HG02798 (cell line): ENCODE data around the gene PRM1.

ENCODE experiments used
- ATAC-seq: cut with Tn5 transposase; IDR thresholded peaks from one replicate; pipeline ENCODE4 v1.9.1; 2021; ENCODE audit warnings: mild to moderate bottlenecking; ENCODE audit not compliant: unreplicated experiment, poor library complexity

Gene PRM1

GRCh38 chr16:11255737-11256660 lies 25.1 kb downstream of the PRM1 start, which contains the start of gene SOCS1:
TSS of gene SOCS1 (minus strand) at chr16:11256204. CDS start at chr16:11255478, 726 bp downstream.
- peak; percentile 63 for ATAC-seq

- peak; percentile 1 for ATAC-seq
Observed at GRCh38 chr16:11254913-11255736, 26.0 kb downstream of the PRM1 start.

GRCh38 chr16:11253995-11254912 lies 26.9 kb downstream of the PRM1 start:
- ATAC-seq, result no peak

DNA sequence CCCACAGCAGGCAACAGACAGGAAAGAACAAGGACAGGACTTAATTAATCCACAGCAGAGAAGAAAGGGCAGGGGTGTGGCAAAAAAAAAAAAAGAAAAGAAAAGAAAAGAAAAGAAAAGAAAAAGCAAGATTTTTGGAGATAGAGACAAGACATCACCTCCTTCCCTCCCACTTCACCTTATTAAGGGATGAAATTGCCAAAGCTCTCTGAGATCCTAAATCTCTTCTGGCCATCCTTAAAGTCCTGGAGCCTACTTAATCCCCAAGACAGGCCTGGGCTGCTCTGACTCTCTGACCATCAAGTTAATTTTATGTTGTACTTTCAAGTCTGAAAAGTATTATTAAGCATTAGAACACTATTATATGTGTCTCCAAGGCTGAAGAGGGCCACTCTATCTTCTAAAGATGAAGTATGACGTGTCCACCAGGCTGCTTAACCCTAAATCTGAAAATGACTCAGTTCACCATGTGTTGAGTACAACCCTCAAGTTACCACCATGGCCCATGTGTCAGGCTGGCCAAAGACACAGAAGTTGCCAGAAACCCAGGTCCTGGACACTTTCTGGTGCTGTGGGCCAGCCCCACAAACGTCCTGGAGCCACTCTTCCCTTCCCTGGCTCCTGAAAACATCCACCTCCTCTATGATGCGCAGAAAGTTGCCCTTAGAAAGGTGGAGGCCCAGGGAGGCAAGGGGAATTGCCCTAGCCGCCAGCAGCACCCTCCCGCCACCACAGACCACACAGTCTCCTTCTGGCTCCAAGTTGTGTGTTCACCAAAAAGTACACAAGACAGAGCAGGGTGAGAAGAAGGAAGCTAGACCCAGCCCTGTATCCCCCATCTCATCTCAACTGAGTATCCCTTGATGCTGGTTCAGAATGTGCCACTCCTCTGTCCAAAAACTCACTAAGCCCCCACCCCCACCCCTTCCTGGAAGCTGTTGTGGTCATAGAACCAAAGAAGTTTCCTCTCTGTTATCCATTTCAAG lies 27.8 kb downstream of the PRM1 start:
- no peak for ATAC-seq

DNA sequence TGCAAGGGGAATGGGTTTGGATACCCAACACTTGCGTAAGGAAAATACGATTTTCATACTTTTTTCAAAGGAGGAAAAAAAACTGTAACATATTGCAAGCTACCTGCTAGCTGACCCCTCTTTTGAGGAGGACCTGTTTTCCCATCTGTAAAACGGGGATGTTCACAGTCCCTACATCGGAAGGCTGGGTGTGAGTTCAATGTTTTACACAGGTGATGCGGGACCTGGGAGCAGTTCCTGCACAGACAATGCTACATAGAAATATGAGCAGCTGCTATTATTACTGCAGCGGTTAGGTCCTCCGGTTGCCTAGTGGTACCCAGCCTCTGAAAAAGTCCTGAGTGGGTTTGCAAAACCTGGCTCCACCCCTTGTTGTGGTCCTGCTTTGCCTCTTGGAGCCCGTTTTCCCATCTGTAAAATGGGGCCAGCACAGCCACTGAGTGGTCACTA lies 28.6 kb downstream of the PRM1 start:
- ATAC-seq, result no peak

DNA sequence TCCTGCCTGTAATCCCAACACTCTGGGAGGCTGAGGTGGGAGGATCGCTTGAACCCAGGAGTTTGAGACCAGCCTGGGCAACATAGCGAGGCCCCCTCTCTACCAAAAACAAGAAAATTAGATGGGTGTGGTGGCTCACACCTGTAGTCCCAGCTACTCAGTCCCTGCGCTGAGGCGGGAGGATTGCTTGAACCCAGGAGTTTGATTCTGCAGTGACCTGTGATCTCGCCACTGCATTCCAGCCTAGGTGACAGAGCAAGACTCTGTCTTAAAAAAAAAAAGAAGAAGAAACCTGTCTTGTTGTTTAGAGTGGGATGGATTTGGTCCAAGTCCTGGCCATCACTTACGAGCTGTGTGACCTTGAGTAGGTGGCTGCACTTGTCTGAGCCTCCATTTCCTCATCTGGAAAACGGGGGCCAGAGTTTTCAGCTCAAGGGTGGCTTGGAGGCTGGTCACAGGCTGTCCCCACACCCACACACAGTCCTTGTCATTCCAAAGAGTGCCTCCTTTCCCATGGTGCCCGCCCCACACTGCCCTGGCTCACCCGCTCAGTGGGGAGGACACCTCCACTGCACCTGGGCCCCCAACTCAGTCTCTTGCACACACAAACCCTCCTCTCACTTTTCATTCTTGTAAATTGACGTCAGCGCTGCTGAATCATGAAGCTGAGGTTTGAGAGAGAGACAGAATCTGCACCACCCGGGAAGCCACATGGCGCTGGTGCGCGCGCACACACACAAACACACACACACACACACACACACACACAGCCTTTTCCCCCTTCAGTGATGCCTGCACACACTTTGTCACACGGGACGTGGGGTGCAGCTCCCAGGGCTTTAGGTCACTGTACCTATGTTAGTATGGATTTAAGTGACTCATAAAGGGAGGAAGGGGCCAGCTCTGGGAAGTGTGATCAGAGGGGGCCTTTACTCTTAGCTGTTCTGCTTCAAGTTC lies 29.3 kb downstream of the PRM1 start:
- ATAC-seq, result no peak

DNA sequence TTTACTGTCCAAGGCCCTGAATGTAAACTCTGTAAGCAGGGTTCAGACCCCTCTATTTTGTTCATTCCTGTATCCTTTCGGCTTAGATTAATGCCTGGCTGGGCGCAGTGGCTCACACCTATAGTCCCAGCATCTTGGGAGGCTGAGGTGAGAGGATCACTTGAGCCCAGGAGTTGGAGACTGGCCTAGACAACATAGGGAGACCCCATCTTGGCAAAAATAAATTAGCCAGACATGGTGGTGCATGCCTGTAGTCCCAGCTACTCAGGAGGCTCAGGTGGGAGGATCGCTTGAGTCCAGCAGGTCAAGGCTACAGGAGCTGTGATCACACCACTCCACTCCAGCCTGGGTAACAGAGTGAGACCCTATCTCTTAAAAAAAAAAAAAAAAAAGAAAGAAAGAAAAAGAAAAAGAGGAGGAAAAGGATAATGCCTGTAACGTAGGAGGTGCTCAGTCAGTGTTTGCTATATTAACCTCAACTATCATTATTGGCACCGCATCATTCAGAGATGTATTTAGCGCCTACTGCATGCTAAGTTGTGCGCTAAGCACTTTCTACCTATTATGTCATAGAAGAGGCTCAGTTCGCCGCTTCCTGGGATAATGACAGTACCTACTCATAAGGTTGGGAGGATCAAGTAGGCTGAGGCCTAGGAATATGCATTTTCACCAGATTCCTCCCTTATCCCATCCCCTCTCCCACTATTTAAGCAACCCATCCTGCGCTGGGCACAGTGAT lies 30.2 kb downstream of the PRM1 start:
- ATAC-seq, result no peak

- ATAC-seq, result no peak
Observed at GRCh38 chr16:11250091-11250785, 30.9 kb downstream of the PRM1 start.

GRCh38 chr16:11249233-11250061 lies 31.7 kb downstream of the PRM1 start:
- no peak for ATAC-seq

- no peak for ATAC-seq
Observed at GRCh38 chr16:11248133-11248532, 33.0 kb downstream of the PRM1 start.

DNA sequence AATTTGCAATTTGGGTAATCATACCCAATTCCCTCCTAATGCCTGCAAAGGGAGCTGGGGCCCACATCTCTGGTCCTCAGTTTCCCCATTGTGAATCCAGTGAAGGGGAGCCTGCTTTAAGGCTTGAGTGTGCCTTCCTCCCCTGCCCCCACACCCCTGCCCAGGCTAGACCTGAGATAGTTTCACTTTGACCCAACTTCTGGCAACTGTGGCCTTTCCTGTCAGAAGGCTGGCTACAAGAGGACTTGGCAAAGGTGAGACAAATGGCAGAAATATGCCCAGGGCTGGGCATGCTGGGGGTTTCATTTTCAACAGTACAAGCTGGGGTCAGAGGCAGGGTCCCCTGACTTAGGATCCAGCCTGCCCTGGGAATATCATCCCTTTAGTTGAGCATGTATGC lies 35.1 kb downstream of the PRM1 start:
- ATAC-seq, result no peak

- no peak for ATAC-seq
Observed at GRCh38 chr16:11245222-11245737, 35.9 kb downstream of the PRM1 start.

DNA sequence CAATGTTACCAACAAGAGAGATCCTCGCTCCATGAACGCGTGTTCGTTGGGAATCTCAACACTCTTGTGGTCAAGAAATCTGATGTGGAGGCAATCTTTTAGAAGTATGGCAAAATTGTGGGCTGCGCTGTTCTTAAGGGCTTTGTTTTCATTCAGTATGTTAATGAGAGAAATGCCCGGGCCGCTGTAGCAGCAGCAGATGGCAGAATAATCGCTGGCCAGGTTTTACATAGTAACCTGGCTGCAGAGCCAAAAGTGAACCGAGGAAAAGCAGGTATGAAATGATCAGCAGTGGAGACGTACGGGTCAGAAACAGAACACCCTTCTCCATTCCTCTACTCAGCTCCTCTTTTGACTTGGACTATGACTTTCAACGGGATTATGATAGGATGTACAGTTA lies 38.5 kb downstream of the PRM1 start:
- no peak for ATAC-seq

DNA sequence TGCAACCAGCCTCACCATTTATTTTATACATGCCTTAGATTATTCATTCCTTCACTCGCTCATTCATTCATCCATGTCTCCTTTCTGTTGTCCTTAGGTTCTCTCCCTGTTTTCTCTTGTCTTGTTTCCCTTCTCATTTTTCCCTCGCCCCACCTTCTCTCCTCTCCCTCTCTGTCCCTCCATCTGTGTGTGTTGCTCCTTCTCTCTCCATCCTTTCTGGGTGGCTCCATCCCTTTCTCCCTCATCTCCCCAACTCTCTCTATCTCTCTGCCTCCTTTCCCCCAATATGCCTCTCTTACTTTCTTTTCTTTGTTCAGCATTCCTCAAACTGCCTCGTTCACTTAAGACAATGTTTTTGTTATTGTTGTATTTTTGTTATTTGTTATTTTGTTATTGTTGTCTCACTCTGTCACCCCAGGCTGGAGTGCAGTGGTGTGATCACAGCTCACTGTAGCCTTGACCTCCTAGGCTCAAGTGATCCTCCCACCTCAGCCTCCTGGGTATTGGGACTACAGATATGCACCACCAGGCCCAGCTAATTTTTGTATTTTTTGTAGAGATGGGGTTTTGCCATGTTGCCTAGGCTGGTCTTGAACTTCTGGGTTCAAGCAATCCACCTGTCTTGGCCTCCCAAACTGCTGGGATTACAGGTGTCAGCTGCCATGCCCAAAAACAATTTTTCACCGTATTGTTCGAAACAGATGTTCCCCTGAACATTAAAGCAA lies 39.5 kb downstream of the PRM1 start:
- no peak for ATAC-seq
